HepG2 (cell line): ENCODE measurements around the gene VANGL2. TPM values are rescaled to one million over a fixed set of nuclear protein-coding genes. Genes with fewer than 3 reads are reported as not detected.

Experiments
- CBFB ChIP-seq: sonication (generic); formaldehyde crosslinking; IDR thresholded peaks from 2 replicates; pipeline ENCODE4 v1.4.0; 2020; ENCODE audit warnings: missing genetic modification reagents
- EP300 ChIP-seq, 3 experiments: sonication (generic) in 1 of 3; formaldehyde crosslinking in 1 of 3; IDR thresholded peaks; 2 replicates each; pipeline versions ENCODE4 v1.5.1 to v1.6.1; 2011 to 2020; ENCODE audit warnings: low read depth in 2 of 3, low read length in 2 of 3, borderline replicate concordance in 1 of 3, improper control_type of control experiment in 1 of 3, mild to moderate bottlenecking in 1 of 3, missing genetic modification reagents in 1 of 3, moderate library complexity in 1 of 3
- HNRNPK ChIP-seq: fragments of 200-400 bp; formaldehyde crosslinking; IDR thresholded peaks from 2 replicates; pipeline ENCODE4 v1.6.1; 2018; ENCODE audit warnings: low read length, low read depth, moderate library complexity, mild to moderate bottlenecking; ENCODE audit not compliant: poor library complexity, severe bottlenecking
- IKZF5 ChIP-seq: IDR thresholded peaks from 2 replicates; pipeline ENCODE4 v1.6.1; 2018; ENCODE audit warnings: missing genetic modification reagents, mild to moderate bottlenecking, missing compliant biosample characterization
- KDM2A ChIP-seq: sonication (generic); formaldehyde crosslinking; IDR thresholded peaks from 2 replicates; pipeline ENCODE4 v1.4.0; 2020; ENCODE audit warnings: low read depth, missing genetic modification reagents, borderline replicate concordance
- KDM4B ChIP-seq: sonication (generic); formaldehyde crosslinking; IDR thresholded peaks from 2 replicates; pipeline ENCODE4 v1.4.0; 2020; ENCODE audit warnings: missing genetic modification reagents
- KDM5A ChIP-seq: fragments of 200-600 bp; sonication (generic); IDR thresholded peaks from 2 replicates; pipeline ENCODE4 v1.7.0; 2018; ENCODE audit warnings: antibody characterized with exemption, mild to moderate bottlenecking, low read length, borderline replicate concordance
- PCBP1 ChIP-seq: fragments of 200-400 bp; formaldehyde crosslinking; IDR thresholded peaks from 2 replicates; pipeline ENCODE4 v1.6.1; 2017; ENCODE audit warnings: mild to moderate bottlenecking, low read depth, low read length, borderline replicate concordance
- SATB2 ChIP-seq: sonication (generic); formaldehyde crosslinking; IDR thresholded peaks from 2 replicates; pipeline ENCODE4 v1.5.0; 2020; ENCODE audit warnings: missing genetic modification reagents
- SOX6 ChIP-seq, 2 experiments: fragments of 450-650 bp in 1 of 2; sonication (generic) in 1 of 2; formaldehyde crosslinking in 1 of 2; IDR thresholded peaks; 2 replicates each; pipeline versions ENCODE4 v1.4.0 to v1.6.1; 2017 to 2020; ENCODE audit warnings: antibody characterized with exemption in 1 of 2, mild to moderate bottlenecking in 1 of 2, missing genetic modification reagents in 1 of 2
- XRCC5 ChIP-seq: fragments of 200-400 bp; formaldehyde crosslinking; optimal IDR thresholded peaks from 2 replicates; pipeline ENCODE3; 2017; ENCODE audit warnings: mild to moderate bottlenecking, low read length
- YY1 ChIP-seq: IDR thresholded peaks from 2 replicates; pipeline ENCODE4 v1.6.1; 2011; ENCODE audit warnings: low read length, low read depth, moderate library complexity, mild to moderate bottlenecking; ENCODE audit not compliant: insufficient read depth, insufficient replicate concordance
- ZNF367 ChIP-seq: sonication (generic); formaldehyde crosslinking; IDR thresholded peaks from 2 replicates; pipeline ENCODE4 v1.4.0; 2020; ENCODE audit warnings: missing genetic modification reagents, borderline replicate concordance
- polyA plus RNA-seq, 8 experiments: library from polyadenylated mRNA; depleted of rRNA in 3 of 8; stranded (reverse) in 7 of 8; unstranded in 1 of 8; fragments of >200 nt; fragmentation: Illumina TruSeq in 4 of 8; extraction: Trizol in 4 of 8; gene quantifications; 2 replicates each; pipeline versions ENCODE4 v1.2.1 to v1.2.3, GENCODE V29; 2011 to 2016; ENCODE audit warnings: low read depth in 4 of 8, missing spikeins in 1 of 8, mixed read lengths in 1 of 8; ENCODE audit not compliant: insufficient read depth in 1 of 8
- total RNA-seq, 5 experiments: library from RNA; depleted of rRNA; stranded (reverse); fragments of >200 nt; fragmentation: Illumina TruSeq; extraction: Trizol; gene quantifications; 2 replicates each; pipeline ENCODE4 v1.2.3, GENCODE V29; 2016; ENCODE audit warnings: low read depth in 1 of 5
- TF ChIP-seq, protein P1 (sequence below): sonication (generic); formaldehyde crosslinking; IDR thresholded peaks from 2 replicates; pipeline ENCODE4 v1.4.0; 2020; ENCODE audit warnings: missing genetic modification reagents
- TF ChIP-seq, protein P2 (sequence below): IDR thresholded peaks from 2 replicates; pipeline ENCODE4 v1.6.1; 2016; ENCODE audit warnings: low read depth, missing genetic modification reagents, missing compliant biosample characterization
- TF ChIP-seq, protein P3 (sequence below): IDR thresholded peaks from 2 replicates; pipeline ENCODE4 v1.6.1; 2016; ENCODE audit warnings: missing compliant biosample characterization, missing genetic modification reagents, borderline replicate concordance

The VANGL2 gene
- total and polyA plus RNA-seq, 2 of the 13 experiments (the other 11 are each of a cell fraction or from before 2014, with no cell fraction given) = 0.09 TPM; not detected in 1

DNA sequence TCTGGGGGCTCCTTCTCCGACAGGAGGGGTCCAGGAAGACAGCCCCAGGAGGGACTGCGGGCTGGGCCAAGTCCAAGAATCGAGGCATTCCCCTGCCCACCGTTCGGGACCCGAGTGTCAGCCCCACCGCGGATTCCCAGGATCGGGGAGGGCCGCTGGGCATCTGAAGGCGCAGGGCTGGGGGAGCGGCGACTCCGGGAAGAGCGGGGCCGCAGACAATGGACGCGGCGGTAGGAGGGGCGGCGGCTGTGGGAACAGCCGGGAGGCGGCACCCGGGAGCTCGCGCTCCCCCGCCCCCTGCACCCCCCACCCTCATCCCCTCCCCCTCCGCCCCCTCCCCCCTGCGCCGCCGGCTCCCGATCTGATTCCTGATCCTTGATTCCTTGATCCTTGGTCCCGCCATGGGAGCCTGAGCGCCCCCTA is at the start of gene VANGL2 (continued):
- no peak for TF ChIP-seq ZNF367 (CRISPR knock-in tag)
- TF ChIP-seq SATB2 (CRISPR knock-in tag) = no peak
- TF ChIP-seq HNRNPK = peak; percentile 96
- TF ChIP-seq SOX6 (IDR thresholded peaks at IDR 0.05) = no peak
- peak; percentile 37; the same call in 1 of the 2 replicates for TF ChIP-seq SOX6 (CRISPR knock-in tag; IDR thresholded peaks at IDR 0.05)
- TF ChIP-seq CBFB = no peak
- peak; percentile 77 for TF ChIP-seq KDM5A
- TF ChIP-seq YY1 = peak; percentile 41
- TF ChIP-seq, protein P1, sequence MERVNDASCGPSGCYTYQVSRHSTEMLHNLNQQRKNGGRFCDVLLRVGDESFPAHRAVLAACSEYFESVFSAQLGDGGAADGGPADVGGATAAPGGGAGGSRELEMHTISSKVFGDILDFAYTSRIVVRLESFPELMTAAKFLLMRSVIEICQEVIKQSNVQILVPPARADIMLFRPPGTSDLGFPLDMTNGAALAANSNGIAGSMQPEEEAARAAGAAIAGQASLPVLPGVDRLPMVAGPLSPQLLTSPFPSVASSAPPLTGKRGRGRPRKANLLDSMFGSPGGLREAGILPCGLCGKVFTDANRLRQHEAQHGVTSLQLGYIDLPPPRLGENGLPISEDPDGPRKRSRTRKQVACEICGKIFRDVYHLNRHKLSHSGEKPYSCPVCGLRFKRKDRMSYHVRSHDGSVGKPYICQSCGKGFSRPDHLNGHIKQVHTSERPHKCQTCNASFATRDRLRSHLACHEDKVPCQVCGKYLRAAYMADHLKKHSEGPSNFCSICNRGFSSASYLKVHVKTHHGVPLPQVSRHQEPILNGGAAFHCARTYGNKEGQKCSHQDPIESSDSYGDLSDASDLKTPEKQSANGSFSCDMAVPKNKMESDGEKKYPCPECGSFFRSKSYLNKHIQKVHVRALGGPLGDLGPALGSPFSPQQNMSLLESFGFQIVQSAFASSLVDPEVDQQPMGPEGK (CRISPR knock-in tag) = peak; percentile 30; the same call in 1 of the 2 replicates
- TF ChIP-seq KDM4B = 0 out of 2 replicates have a peak, but pooled peaks have one; percentile 20
- peak; percentile 53 for TF ChIP-seq XRCC5
- peak; percentile 57; the same call in 1 of the 2 replicates for TF ChIP-seq KDM2A (CRISPR knock-in tag)
- peak; percentile 86; the same call in 1 of the 2 replicates for TF ChIP-seq PCBP1
- TF ChIP-seq IKZF5 = no peak
- TF ChIP-seq, protein P2, sequence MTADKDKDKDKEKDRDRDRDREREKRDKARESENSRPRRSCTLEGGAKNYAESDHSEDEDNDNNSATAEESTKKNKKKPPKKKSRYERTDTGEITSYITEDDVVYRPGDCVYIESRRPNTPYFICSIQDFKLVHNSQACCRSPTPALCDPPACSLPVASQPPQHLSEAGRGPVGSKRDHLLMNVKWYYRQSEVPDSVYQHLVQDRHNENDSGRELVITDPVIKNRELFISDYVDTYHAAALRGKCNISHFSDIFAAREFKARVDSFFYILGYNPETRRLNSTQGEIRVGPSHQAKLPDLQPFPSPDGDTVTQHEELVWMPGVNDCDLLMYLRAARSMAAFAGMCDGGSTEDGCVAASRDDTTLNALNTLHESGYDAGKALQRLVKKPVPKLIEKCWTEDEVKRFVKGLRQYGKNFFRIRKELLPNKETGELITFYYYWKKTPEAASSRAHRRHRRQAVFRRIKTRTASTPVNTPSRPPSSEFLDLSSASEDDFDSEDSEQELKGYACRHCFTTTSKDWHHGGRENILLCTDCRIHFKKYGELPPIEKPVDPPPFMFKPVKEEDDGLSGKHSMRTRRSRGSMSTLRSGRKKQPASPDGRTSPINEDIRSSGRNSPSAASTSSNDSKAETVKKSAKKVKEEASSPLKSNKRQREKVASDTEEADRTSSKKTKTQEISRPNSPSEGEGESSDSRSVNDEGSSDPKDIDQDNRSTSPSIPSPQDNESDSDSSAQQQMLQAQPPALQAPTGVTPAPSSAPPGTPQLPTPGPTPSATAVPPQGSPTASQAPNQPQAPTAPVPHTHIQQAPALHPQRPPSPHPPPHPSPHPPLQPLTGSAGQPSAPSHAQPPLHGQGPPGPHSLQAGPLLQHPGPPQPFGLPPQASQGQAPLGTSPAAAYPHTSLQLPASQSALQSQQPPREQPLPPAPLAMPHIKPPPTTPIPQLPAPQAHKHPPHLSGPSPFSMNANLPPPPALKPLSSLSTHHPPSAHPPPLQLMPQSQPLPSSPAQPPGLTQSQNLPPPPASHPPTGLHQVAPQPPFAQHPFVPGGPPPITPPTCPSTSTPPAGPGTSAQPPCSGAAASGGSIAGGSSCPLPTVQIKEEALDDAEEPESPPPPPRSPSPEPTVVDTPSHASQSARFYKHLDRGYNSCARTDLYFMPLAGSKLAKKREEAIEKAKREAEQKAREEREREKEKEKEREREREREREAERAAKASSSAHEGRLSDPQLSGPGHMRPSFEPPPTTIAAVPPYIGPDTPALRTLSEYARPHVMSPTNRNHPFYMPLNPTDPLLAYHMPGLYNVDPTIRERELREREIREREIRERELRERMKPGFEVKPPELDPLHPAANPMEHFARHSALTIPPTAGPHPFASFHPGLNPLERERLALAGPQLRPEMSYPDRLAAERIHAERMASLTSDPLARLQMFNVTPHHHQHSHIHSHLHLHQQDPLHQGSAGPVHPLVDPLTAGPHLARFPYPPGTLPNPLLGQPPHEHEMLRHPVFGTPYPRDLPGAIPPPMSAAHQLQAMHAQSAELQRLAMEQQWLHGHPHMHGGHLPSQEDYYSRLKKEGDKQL (CRISPR knock-in tag) = no peak
- TF ChIP-seq EP300 (IDR thresholded peaks at IDR 0.05; ENCODE audit: low read depth in 2 of 2, low read length in 2 of 2) = peak in 1 of 2 experiments; percentile 99; a peak in 2 of 4 replicates
- TF ChIP-seq EP300 (CRISPR knock-in tag; IDR thresholded peaks at IDR 0.05; ENCODE audit: borderline replicate concordance) = no peak
- TF ChIP-seq, protein P3, sequence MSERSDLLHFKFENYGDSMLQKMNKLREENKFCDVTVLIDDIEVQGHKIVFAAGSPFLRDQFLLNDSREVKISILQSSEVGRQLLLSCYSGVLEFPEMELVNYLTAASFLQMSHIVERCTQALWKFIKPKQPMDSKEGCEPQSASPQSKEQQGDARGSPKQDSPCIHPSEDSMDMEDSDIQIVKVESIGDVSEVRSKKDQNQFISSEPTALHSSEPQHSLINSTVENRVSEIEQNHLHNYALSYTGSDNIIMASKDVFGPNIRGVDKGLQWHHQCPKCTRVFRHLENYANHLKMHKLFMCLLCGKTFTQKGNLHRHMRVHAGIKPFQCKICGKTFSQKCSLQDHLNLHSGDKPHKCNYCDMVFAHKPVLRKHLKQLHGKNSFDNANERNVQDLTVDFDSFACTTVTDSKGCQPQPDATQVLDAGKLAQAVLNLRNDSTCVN (CRISPR knock-in tag) = no peak
